Measurements from ENCODE around the gene NCOA7.

The NCOA7 gene

GRCh38 chr6:125853756-125854155 is 63.0 kb downstream of the NCOA7 start:
- DNase-seq (ENCODE audit: low read depth), result no peak
- no peak overlapping the region for H3K4me3 ChIP-seq (ENCODE audit: low read depth, low read length)

GRCh38 chr6:125854355-125854754 is 63.6 kb downstream of the NCOA7 start:
- no peak for DNase-seq (ENCODE audit: low read depth)
- H3K4me3 ChIP-seq (ENCODE audit: low read depth, low read length), result no peak overlapping the region

GRCh38 chr6:125855783-125856182 is 65.0 kb downstream of the NCOA7 start:
- no peak for DNase-seq (ENCODE audit: low read depth)
- no peak overlapping the region for H3K4me3 ChIP-seq (ENCODE audit: low read depth, low read length)

- H3K4me3 ChIP-seq (ENCODE audit: low read depth, low read length), result no peak overlapping the region
- no peak for DNase-seq (ENCODE audit: low read depth)
Measured at GRCh38 chr6:125857846-125858245, 67.1 kb downstream of the NCOA7 start.

GRCh38 chr6:125858427-125859320 is 67.9 kb downstream of the NCOA7 start:
- DNase-seq (ENCODE audit: low read depth), result no peak

GRCh38 chr6:125859727-125860126 is 69.0 kb downstream of the NCOA7 start:
- DNase-seq (ENCODE audit: low read depth), result no peak
- H3K4me3 ChIP-seq (ENCODE audit: low read depth, low read length), result no peak overlapping the region

More at GRCh38 chr6:125858427-125859320, 67.9 kb downstream of the NCOA7 start:
- H3K4me3 ChIP-seq (ENCODE audit: low read depth, low read length), result no peak overlapping the region

- DNase-seq (ENCODE audit: low read depth), result no peak
- no peak overlapping the region for H3K4me3 ChIP-seq (ENCODE audit: low read depth, low read length)
Measured at GRCh38 chr6:125863023-125863422, 72.3 kb downstream of the NCOA7 start.

- DNase-seq (ENCODE audit: low read depth), result no peak
- no peak overlapping the region for H3K4me3 ChIP-seq (ENCODE audit: low read depth, low read length)
Measured at GRCh38 chr6:125865015-125865414, 74.3 kb downstream of the NCOA7 start.

GRCh38 chr6:125866433-125866832 is 75.7 kb downstream of the NCOA7 start:
- DNase-seq (ENCODE audit: low read depth), result no peak
- no peak overlapping the region for H3K4me3 ChIP-seq (ENCODE audit: low read depth, low read length)

- H3K4me3 ChIP-seq (ENCODE audit: low read depth, low read length), result no peak overlapping the region
Measured at GRCh38 chr6:125867483-125867942, 76.8 kb downstream of the NCOA7 start.

GRCh38 chr6:125868252-125868651 is 77.5 kb downstream of the NCOA7 start:
- no peak overlapping the region for H3K4me3 ChIP-seq (ENCODE audit: low read depth, low read length)
- DNase-seq (ENCODE audit: low read depth), result no peak

More at GRCh38 chr6:125867483-125867942, 76.8 kb downstream of the NCOA7 start:
- peak; percentile 59 for DNase-seq (ENCODE audit: low read depth)

GRCh38 chr6:125868678-125869395 is 78.1 kb downstream of the NCOA7 start:
- DNase-seq (ENCODE audit: low read depth), result no peak
- H3K4me3 ChIP-seq (ENCODE audit: low read depth, low read length), result no peak overlapping the region

- no peak for DNase-seq (ENCODE audit: low read depth)
- no peak overlapping the region for H3K4me3 ChIP-seq (ENCODE audit: low read depth, low read length)
Measured at GRCh38 chr6:125869427-125869826, 78.7 kb downstream of the NCOA7 start.

GRCh38 chr6:125871365-125871764 is 80.6 kb downstream of the NCOA7 start:
- no peak for DNase-seq (ENCODE audit: low read depth)

GRCh38 chr6:125872259-125872921 is 81.6 kb downstream of the NCOA7 start:
- no peak overlapping the region for H3K4me3 ChIP-seq (ENCODE audit: low read depth, low read length)
- DNase-seq (ENCODE audit: low read depth), result no peak

More at GRCh38 chr6:125871365-125871764, 80.6 kb downstream of the NCOA7 start:
- H3K4me3 ChIP-seq (ENCODE audit: low read depth, low read length), result no peak overlapping the region

- no peak overlapping the region for H3K4me3 ChIP-seq (ENCODE audit: low read depth, low read length)
Measured at GRCh38 chr6:125882243-125882642, 91.5 kb downstream of the NCOA7 start.

GRCh38 chr6:125884634-125885371 is 94.0 kb downstream of the NCOA7 start:
- no peak overlapping the region for H3K4me3 ChIP-seq (ENCODE audit: low read depth, low read length)

More at GRCh38 chr6:125882243-125882642, 91.5 kb downstream of the NCOA7 start:
- DNase-seq (ENCODE audit: low read depth), result no peak

GRCh38 chr6:125886021-125886420 is 95.3 kb downstream of the NCOA7 start:
- no peak for DNase-seq (ENCODE audit: low read depth)

More at GRCh38 chr6:125884634-125885371, 94.0 kb downstream of the NCOA7 start:
- no peak for DNase-seq (ENCODE audit: low read depth)

GRCh38 chr6:125886914-125887313 is 96.2 kb downstream of the NCOA7 start:
- no peak overlapping the region for H3K4me3 ChIP-seq (ENCODE audit: low read depth, low read length)
- no peak for DNase-seq (ENCODE audit: low read depth)

More at GRCh38 chr6:125886021-125886420, 95.3 kb downstream of the NCOA7 start:
- H3K4me3 ChIP-seq (ENCODE audit: low read depth, low read length), result no peak overlapping the region

All from skeletal muscle cell (primary cell).